ENCODE data around the gene DOCK2. TPM values are rescaled to one million over a fixed set of nuclear protein-coding genes. Genes with fewer than 3 reads are reported as not detected.

DOCK2 gene
- total RNA-seq, 1 experiment from 2014 or later = 4.6 TPM

DNA sequence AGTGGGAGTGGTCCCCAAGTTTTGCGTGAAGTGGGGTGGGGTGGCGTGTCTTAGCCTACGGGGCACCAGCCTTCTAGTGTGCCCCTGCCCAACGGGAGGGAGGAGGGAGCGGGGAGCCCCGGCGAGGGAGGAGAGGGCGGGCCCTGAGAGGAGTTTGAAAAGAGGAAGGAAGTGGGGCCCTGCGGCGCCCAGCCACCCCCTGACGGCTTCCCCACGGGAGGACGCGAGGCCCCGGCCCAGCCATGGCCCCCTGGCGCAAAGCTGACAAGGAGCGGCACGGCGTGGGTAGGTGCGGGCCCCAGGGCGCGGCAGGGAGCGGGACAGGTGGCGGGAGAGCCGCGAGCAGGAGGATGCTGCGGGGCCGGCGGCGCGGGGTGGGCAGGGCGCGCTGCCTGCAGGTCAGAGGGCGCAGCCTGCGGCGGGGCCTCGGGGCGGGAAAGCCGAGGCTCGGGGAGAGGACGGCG lies at the start of gene DOCK2 (continued):
- peak; percentile 17; the same call in 1 of the 2 replicates for TF ChIP-seq USF1 (CRISPR knock-in tag; IDR thresholded peaks at IDR 0.05)
- TF ChIP-seq NFYB (CRISPR knock-in tag; conservative IDR thresholded peaks at IDR 0.05; ENCODE audit: low read depth) = no peak
- no peak for TF ChIP-seq GABPB1 (CRISPR knock-in tag; IDR thresholded peaks at IDR 0.05)
- 0 out of 2 replicates have a peak, but pooled peaks have one; percentile 31 for TF ChIP-seq ATF1 (CRISPR knock-in tag; IDR thresholded peaks at IDR 0.05)
- TF ChIP-seq, protein P1, sequence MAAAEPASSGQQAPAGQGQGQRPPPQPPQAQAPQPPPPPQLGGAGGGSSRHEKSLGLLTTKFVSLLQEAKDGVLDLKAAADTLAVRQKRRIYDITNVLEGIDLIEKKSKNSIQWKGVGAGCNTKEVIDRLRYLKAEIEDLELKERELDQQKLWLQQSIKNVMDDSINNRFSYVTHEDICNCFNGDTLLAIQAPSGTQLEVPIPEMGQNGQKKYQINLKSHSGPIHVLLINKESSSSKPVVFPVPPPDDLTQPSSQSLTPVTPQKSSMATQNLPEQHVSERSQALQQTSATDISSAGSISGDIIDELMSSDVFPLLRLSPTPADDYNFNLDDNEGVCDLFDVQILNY (CRISPR knock-in tag; IDR thresholded peaks at IDR 0.05) = peak; percentile 80; the same call in 1 of the 2 replicates

DNA sequence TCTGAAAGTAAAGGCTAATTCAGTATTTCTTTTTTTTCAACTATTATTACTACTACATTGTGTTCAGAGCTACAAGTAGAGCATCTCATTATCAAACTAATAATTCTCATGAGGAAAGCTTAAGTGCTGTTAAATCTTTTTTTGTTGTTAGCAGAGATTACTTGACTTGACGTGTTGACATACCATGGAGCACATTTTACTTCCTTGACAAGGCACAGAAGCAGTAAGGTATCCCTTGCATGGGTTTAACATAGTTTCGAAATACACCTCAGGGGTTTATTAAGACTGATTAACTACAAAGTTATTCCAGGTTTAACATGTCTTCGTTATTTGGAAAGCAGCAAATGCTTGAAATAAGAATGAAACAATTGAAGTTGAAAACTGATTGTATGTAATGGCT lies 46.5 kb upstream of the DOCK2 start:
- no peak for ATAC-seq
- Mint-ChIP-seq H3K4me1 (peaks cover 7% of the 10 kb centered on the region), H3K27ac (no peak overlapping the region), H3K36me3 (peaks cover 64% of the 10 kb centered on the region), H3K4me3 (no peak overlapping the region), H3K9me3 (no peaks in the 10 kb centered on the region), H3K27me3 (ENCODE audit: low read depth) (no peaks in the 10 kb centered on the region)
- no peak for DNase-seq (ENCODE audit: low spot score)
- ChIA-PET POLR2A (no interaction called here), CTCF (no interaction called here)
- TF ChIP-seq PREB (CRISPR knock-in tag; IDR thresholded peaks at IDR 0.05; ENCODE audit: borderline replicate concordance) = no peak
- no peak for TF ChIP-seq HMGA2 (CRISPR knock-in tag; IDR thresholded peaks at IDR 0.05)
- TF ChIP-seq FOXK1 (CRISPR knock-in tag; IDR thresholded peaks at IDR 0.05) = no peak
- TF ChIP-seq IRF2 (CRISPR knock-in tag; IDR thresholded peaks at IDR 0.05; ENCODE audit: borderline replicate concordance, low read depth) = no peak
- TF ChIP-seq ZNF263 (CRISPR knock-in tag; IDR thresholded peaks at IDR 0.05; ENCODE audit: low read depth) = no peak
- no peak for TF ChIP-seq E2F4 (CRISPR knock-in tag; IDR thresholded peaks at IDR 0.05; ENCODE audit: borderline replicate concordance, low read depth)
- TF ChIP-seq, protein P2, sequence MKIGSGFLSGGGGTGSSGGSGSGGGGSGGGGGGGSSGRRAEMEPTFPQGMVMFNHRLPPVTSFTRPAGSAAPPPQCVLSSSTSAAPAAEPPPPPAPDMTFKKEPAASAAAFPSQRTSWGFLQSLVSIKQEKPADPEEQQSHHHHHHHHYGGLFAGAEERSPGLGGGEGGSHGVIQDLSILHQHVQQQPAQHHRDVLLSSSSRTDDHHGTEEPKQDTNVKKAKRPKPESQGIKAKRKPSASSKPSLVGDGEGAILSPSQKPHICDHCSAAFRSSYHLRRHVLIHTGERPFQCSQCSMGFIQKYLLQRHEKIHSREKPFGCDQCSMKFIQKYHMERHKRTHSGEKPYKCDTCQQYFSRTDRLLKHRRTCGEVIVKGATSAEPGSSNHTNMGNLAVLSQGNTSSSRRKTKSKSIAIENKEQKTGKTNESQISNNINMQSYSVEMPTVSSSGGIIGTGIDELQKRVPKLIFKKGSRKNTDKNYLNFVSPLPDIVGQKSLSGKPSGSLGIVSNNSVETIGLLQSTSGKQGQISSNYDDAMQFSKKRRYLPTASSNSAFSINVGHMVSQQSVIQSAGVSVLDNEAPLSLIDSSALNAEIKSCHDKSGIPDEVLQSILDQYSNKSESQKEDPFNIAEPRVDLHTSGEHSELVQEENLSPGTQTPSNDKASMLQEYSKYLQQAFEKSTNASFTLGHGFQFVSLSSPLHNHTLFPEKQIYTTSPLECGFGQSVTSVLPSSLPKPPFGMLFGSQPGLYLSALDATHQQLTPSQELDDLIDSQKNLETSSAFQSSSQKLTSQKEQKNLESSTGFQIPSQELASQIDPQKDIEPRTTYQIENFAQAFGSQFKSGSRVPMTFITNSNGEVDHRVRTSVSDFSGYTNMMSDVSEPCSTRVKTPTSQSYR (CRISPR knock-in tag; IDR thresholded peaks at IDR 0.05) = no peak
- no peak for TF ChIP-seq CREB1 (CRISPR knock-in tag; IDR thresholded peaks at IDR 0.05)
- no peak for TF ChIP-seq ESRRA (CRISPR knock-in tag; IDR thresholded peaks at IDR 0.05; ENCODE audit: borderline replicate concordance)
- no peak for TF ChIP-seq MXD4 (CRISPR knock-in tag; IDR thresholded peaks at IDR 0.05; ENCODE audit: borderline replicate concordance)
- no peak for TF ChIP-seq GABPB1 (CRISPR knock-in tag; IDR thresholded peaks at IDR 0.05)
- no peak for TF ChIP-seq ZNF423 (CRISPR knock-in tag; IDR thresholded peaks at IDR 0.05)

- POLR2A ChIA-PET = no interaction called here
- Mint-ChIP-seq H3K27me3 (ENCODE audit: low read depth) (no peaks in the 10 kb centered on the region), H3K9me3 (no peaks in the 10 kb centered on the region), H3K4me3 (no peak overlapping the region), H3K27ac (no peak overlapping the region), H3K36me3 (peaks cover 74% of the 10 kb centered on the region), H3K4me1 (no peaks in the 10 kb centered on the region)
- DNase-seq (ENCODE audit: low spot score) = no peak
- no peak for ATAC-seq
- TF ChIP-seq GABPB1 (CRISPR knock-in tag; IDR thresholded peaks at IDR 0.05) (no peak), PRRX2 (CRISPR knock-in tag; IDR thresholded peaks at IDR 0.05) (no peak)
- CTCF ChIA-PET = no interaction called here
Observed at GRCh38 chr5:169591636-169592035, 45.4 kb upstream of the DOCK2 start.

All from WTC11 (cell line).